ENCODE data around the gene TMEM250. TPM values are rescaled to one million over a fixed set of nuclear protein-coding genes. Genes with fewer than 3 reads are reported as not detected.
A peak's percentile ranks its signal among the peaks of the same experiment; 100 is the strongest.

The TMEM250 gene
- total and polyA plus RNA-seq, 9 of the 15 experiments (the other 6 are each of a cell fraction or from before 2014, with no cell fraction given), result 0.32 to 44.6 (median 12.2) TPM

- intact Hi-C loops (cut with micrococcal nuclease), result no loop called here
- Histone ChIP-seq H3K9ac (ENCODE audit: insufficient read depth in 1 of 2, low read depth in 2 of 2, low read length in 2 of 2) (peak overlapping the region in 1 of 2 experiments; percentile 69; a peak in 2 of 4 replicates), H2AFZ (ENCODE audit: low read depth, low read length) (no peak overlapping the region), H3K4me1 (replicated peaks in 1 of 2; ENCODE audit: control insufficient read depth in 2 of 2, insufficient read depth in 2 of 2, low read length in 2 of 2) (peaks cover 0 to 85% of the 10 kb centered on the region in 2 experiments; a peak in 2 of 5 replicates), H3K4me3 (no peak overlapping the region), H3K9me3 (replicated peaks; ENCODE audit: control insufficient read depth, insufficient read depth, low read depth, low read length) (no peaks in the 10 kb centered on the region), H3K79me2 (ENCODE audit: control insufficient read depth, insufficient read depth, low read length) (peaks cover 97% of the 10 kb centered on the region), H3K9me1 (ENCODE audit: control insufficient read depth, insufficient read depth, low read length) (peaks cover 5% of the 10 kb centered on the region), H3K36me3 (ENCODE audit: control insufficient read depth, insufficient read depth, low read length) (peaks cover 54% of the 10 kb centered on the region; the same call in 2 of the 3 replicates), H4K20me1 (replicated peaks; ENCODE audit: control insufficient read depth, insufficient read depth, low read length) (peaks cover 54% of the 10 kb centered on the region), H3K27me3 (ENCODE audit: control insufficient read depth in 2 of 2, insufficient read depth in 2 of 2, low read length in 2 of 2) (no peaks in the 10 kb centered on the region), H3K27ac (ENCODE audit: extremely low read depth, low read depth, low read length) (no peak overlapping the region), H3K4me2 (ENCODE audit: insufficient read depth, low read length) (no peak overlapping the region)
- CTCF ChIA-PET (ENCODE audit: low intra/inter-chr PET ratio), result no interaction called here
- WGBS (ENCODE audit: insufficient coverage, low coverage, missing lambda C conversion rate), result 93% methylated on average over 21 of the region's 24 CpGs
- ATAC-seq (no peak), DNase-seq (ENCODE audit: extremely low read depth in 1 of 4, low spot score in 3 of 4) (no peak), FAIRE-seq (no peak)
- BruUV-seq (replicated peaks), result no TSS peak
- POLR2A ChIA-PET, result interaction anchor here (0.6 kb wide), 1 partner anchor 13 kb away, joined by 3 read pairs; no protein-coding TSS in a partner anchor
- in situ Hi-C loops (cut with MboI), result no loop called here
- no peak for TF ChIP-seq XRCC3 (IDR thresholded peaks at IDR 0.05)
- TF ChIP-seq HNRNPL (IDR thresholded peaks at IDR 0.05; ENCODE audit: low read depth, low read length), result 0 out of 2 replicates have a peak, but pooled peaks have one; percentile 22
- no peak for TF ChIP-seq BHLHE40 (IDR thresholded peaks at IDR 0.05; ENCODE audit: low read length)
- TF ChIP-seq ILK (tag; IDR thresholded peaks at IDR 0.05; ENCODE audit: borderline replicate concordance, low read depth), result no peak
- TF ChIP-seq C11orf30 (IDR thresholded peaks at IDR 0.05; ENCODE audit: low read depth), result no peak
Measured at GRCh38 chr9:136083558-136084062, 35.1 kb downstream of the TMEM250 start.
